GM21723 (cell line): ENCODE measurements around the gene ADAD2.
"Not testable (repeated sequence)": the region's sequence is repeated elsewhere in the genome, so short reads cannot be mapped to it uniquely, and the experiment has no call there.

Experiments used
- ATAC-seq: cut with Tn5 transposase; IDR thresholded peaks from one replicate; pipeline ENCODE4 v1.9.1; 2021; ENCODE audit warnings: mild to moderate bottlenecking, moderate library complexity; ENCODE audit not compliant: unreplicated experiment

Gene ADAD2

DNA sequence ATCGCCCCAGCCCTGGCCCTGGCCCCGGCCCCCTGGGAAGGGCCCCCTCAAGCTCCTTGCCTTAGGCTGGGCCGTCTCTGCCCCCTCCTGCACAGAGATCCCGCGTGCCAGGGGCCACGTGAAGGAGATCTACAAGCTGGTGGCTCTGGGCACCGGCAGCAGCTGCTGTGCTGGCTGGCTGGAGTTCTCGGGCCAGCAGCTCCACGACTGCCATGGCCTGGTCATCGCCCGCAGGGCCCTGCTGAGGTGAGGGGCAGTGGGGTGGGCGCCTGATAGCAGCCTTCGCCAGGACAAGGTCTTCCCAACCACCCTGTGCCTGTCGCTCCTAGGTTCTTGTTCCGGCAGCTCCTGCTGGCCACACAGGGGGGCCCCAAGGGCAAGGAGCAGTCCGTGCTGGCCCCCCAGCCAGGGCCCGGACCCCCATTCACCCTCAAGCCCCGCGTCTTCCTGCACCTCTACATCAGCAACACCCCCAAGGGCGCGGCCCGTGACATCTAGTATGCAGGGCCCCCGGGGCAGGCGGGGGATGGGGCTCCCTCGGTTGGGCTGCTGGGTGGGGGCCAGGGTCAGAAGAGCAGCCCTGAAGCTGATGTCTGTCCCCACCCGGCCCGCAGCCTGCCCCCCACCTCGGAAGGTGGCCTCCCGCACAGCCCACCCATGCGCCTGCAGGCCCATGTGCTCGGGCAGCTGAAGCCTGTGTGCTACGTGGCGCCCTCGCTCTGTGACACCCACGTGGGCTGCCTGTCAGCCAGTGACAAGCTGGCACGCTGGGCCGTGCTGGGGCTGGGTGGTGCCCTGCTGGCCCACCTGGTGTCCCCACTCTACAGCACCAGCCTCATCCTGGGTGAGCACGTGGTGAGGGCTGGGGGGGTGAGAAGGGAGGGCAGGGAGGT, 4.5 kb downstream of the ADAD2 start:
- ATAC-seq = no peak

GRCh38 chr16:84196101-84196500, 5.1 kb downstream of the ADAD2 start:
- no peak for ATAC-seq

GRCh38 chr16:84196727-84197394, 5.9 kb downstream of the ADAD2 start:
- no peak for ATAC-seq

DNA sequence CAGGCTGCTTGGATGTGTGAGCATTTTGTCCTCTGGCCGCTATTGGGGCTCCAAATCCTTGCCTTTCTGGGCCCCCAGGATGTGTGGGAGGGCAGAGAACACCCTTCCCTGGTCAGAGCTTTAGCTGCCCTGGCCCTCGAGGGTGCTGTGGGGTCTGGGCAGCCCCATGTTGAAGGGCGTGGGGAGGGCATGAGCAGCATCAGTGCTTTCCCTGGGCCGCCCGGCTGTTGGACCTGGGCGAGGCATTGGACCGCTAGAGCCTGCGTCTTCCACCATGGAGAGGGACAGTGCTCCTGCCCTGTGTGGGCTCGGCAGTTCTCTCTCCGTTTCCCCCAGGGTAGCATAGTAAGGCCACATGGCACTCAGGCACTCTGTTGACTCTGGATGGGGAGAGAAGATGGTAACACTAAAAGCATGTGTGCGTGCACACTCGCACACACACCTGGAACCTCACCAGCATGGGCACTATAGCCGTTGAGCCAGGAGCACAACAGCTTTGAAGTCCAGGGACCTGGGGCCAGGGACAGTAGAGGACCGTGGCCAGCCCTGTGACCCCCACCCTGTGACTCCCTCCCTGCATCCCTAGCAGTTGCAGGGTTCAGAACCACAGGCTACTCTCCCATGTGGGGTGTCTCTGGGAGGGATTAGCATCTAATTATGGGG, 6.6 kb downstream of the ADAD2 start:
- no peak for ATAC-seq

DNA sequence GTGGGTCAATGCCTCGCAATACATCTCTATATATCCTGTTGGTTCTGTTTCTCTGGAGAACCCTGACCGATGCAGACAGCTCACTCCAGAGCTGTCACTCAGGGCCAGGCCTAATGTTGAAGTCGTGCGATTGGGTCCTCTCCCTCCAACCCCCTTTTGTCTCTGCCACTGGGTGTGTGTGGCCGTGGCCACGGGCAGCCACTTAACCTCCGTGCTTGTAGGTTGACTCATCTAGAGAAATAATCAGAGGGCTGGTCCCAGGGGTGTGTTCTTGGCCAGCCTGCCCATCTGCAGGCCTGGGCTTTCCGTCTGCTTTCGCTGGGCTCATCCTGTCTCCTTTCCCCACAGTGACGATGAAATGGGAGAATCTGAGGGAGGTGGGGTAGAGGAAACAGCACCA, 7.4 kb downstream of the ADAD2 start:
- no peak for ATAC-seq

- ATAC-seq = no peak
Measured at GRCh38 chr16:84199097-84199496, 8.1 kb downstream of the ADAD2 start.

DNA sequence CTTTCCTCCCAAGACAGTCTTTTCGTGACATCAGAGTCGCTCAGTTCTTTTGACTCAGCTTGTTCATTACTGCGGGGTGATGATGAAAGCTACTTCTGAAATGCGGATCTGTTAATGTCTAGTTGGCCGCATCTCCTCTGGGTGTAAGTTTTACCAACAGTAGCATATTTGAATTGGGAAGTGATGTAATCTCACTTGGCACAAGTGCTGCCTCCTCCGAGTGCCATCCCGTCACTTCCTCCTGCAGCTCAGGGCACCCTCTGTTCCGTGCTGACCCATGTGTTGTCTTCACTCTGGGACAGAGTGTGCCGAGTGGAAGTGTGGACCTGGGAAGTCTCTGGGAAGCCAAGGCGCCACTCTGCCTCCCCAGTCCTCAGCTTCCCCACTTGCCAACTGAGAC, 8.9 kb downstream of the ADAD2 start:
- no peak for ATAC-seq

DNA sequence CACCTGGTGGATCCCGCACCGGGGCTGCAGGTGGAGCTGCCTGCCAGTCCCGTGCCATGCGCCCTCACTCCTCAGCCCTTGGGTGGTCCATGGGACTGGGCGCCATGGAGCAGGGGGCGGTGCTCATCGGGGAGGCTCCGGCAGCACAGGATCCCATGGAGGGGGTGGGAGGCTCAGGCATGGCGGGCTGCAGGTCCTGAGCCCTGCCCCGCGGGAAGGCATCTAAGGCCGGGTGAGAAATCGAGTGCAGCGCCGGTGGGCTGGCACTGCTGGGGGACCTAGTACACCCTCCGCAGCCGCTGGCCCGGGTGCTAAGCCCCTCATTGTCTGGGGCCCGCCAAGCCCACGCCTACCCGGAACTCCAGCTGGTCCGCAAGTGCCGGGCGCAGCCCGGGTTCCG, 13.6 kb downstream of the ADAD2 start:
- not testable (repeated sequence) for ATAC-seq

DNA sequence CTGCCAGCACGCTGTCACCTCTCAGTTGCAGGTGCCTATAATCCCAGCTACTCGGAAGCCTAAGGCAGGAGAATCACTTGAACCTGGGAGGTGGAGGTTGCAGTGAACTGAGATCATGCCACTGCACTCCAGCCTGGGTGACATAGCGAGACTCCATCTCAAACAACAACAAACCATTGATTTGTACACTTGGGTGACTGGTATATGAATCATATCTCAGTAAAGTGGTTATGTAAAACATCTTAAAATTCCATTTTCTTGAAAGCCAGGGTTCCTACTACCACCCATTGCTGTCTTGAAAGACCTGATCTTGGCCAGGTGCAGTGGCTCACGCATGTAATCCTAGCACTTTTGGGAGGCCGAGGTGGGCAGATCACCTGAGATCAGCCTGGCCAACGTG, 14.2 kb downstream of the ADAD2 start:
- ATAC-seq = not testable (repeated sequence)

GRCh38 chr16:84205976-84206691, 15.2 kb downstream of the ADAD2 start:
- ATAC-seq = no peak

DNA sequence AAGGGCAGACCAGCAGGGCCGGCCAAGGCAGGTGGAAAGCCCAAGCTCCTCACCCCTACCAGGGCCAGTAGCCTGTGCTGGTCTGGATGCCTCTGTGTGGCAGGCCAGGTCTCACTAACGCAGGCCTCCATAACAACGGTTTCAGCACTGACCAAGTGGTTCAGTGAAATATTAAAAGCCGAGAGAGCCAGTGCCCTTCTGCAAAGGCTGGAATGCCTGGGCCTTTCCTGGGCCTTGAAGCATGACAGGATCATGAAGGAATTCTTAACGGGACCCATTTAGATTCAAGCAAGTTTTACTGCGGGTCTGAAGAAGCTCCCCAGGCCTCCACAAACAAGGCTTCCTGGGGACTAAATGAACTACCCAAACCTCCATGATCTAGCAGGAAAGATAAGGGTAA, 16.3 kb downstream of the ADAD2 start:
- no peak for ATAC-seq

GRCh38 chr16:84207879-84208278, 16.9 kb downstream of the ADAD2 start:
- no peak for ATAC-seq

DNA sequence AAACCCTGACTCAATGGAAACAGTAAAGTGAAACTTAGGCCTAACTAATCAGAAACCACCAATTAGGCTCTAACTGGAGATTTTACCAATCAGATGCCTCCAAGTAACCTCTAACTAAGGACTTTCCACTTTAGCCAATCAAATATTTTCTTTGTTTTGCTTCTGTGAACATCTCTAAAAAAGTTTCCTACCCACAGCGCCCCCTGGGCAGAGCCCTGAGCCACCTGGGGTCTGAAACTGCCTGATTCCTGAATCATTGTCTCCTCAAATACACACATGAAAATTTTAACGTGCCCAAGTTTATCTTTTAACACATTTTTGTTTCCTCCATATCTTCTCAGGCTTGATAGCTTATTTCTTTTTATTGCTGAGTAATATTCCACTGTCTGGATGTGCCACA, 19.0 kb downstream of the ADAD2 start:
- no peak for ATAC-seq

DNA sequence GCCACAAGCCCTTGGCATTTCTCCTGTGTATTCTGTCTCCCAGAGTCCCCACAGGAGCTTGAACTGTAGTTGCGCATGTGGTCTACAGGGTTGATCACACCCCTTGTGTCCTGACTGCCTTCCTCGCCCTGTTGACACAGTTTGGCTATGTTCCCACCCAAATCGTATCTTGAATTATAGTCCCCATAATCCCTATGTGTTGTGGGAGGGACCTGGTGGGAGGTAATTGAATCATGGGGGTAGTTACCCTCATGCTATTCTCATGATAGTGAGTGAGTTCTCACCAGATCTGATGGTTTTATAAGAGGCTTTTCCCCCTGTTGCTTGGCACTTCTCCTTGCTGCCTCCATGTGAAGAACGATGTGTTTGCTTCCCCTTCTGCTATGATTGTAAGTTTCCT, 21.2 kb downstream of the ADAD2 start:
- no peak for ATAC-seq

DNA sequence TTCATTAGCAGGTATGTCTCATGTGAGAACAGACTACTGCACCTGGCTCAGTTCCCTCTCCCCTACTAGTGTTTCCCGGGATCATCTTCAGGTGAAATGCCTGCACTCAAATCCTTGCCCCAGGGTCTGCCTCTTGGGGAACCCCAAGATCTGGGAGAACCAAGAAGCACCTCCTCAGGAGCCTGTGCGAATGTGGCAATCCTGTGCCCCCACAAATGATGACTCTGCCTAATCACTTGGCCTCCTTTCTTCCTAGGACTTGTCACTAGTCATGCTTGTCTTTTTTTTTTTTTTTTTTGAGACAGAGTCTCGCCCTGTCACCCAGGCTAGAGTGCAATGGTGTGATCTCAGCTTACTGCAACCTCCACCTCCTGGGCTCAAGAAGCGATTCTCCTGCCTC, 21.7 kb downstream of the ADAD2 start:
- ATAC-seq = no peak

DNA sequence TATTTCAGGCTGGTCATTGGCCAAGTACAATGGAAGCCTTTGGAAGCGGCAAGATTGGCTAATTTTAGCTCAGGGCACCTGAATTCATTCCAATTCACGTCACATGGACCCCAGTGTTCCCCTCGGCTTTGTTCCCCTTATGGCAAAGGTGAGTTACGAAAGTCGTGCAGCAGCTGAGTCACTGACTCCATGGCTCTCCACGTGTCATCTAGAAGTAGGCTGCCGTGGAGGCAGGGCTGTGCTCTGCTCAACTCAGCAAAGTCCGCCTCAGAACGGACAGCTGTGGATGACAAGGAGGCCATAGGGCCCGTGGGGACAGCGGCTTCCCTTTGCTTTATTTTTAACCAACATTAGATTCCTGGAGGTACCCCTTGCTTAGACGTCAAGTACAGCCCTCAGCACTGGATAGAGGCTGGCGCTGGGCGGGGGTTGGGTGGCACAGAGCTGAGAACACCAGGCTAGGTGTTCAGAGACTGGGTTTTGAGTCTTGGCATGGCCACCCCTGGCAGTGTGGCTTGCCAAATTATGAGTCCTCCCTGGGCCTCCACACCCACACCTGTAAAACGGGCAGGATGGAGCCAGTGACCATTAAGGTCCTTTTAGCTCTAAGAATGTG, 23.6 kb downstream of the ADAD2 start:
- no peak for ATAC-seq

- no peak for ATAC-seq
Measured at GRCh38 chr16:84215531-84215930, 24.6 kb downstream of the ADAD2 start.

- ATAC-seq = not testable (repeated sequence)
Measured at GRCh38 chr16:84216144-84216543, 25.2 kb downstream of the ADAD2 start.

- ATAC-seq = no peak
Measured at GRCh38 chr16:84218176-84218823, 27.3 kb downstream of the ADAD2 start.

DNA sequence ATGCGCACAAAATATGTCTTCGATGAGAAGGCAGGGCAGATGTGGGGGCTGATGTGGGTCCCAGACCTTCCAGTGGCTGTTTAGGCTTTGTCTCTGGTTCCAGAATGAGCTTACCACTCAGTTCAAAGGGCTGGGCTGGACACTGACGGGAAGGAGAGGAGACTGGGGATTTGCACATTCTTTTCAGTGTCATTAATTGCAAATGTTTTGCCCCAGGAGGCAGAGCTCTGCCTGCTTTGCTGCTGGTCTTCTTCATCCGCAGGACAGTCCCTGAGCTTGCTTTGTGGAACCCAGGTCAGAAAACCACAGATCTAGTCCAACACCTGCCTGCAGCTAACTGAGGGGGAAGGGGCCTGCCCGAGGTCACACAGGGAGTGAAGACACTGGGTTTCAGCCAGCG, 28.0 kb downstream of the ADAD2 start:
- ATAC-seq = no peak
